ENCODE data around the gene JAK1.

JAK1 gene

DNA sequence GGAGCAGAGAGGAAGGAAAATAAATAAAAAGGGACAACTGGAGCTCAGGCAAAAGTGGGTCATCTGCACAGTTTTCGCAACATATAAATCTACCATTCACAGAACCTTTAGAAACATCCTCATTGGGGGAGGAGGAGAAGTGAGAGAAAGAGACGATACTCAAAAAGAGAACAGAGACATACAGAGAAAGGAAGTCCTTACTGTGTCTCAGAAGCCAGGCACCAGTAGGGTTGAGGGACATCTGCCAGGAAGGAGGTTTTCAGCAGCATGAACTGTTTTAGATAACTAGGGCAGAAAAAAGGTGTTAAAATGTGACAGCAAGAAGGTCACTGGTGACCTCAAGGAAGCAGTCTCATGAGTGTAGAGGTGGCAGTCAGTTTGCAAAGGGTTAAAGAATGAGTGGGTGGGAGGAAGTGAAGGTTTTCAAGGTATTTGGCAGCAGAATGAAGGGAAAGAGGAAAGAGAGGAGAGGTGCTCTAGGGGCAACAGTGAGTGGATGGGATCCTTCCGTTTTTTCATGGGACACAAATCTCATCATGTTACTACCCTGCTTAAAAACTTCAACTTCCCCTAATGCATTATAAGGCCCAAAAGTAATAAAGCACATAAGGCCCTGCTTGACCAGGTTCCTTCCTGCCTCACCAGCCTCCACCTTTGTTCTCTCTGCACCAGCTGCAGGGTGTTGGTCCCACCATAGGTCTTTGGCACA is 9.5 kb downstream of the JAK1 start:
- H3K9ac ChIP-seq (ENCODE audit: low read depth, low read length): no peak overlapping the region
- H3K4me1 ChIP-seq (ENCODE audit: control insufficient read depth, insufficient read depth, low read length): peaks cover 20% of the 10 kb centered on the region
- H3K36me3 ChIP-seq (ENCODE audit: control insufficient read depth, insufficient read depth, low read length): no peaks in the 10 kb centered on the region
- no peaks in the 10 kb centered on the region for H3K27me3 ChIP-seq (ENCODE audit: control insufficient read depth, insufficient read depth, low read length)
- H3K9me3 ChIP-seq (ENCODE audit: control insufficient read depth, insufficient read depth, low read length): no peaks in the 10 kb centered on the region
- no peak overlapping the region for H3K4me3 ChIP-seq (ENCODE audit: low read depth, low read length)

DNA sequence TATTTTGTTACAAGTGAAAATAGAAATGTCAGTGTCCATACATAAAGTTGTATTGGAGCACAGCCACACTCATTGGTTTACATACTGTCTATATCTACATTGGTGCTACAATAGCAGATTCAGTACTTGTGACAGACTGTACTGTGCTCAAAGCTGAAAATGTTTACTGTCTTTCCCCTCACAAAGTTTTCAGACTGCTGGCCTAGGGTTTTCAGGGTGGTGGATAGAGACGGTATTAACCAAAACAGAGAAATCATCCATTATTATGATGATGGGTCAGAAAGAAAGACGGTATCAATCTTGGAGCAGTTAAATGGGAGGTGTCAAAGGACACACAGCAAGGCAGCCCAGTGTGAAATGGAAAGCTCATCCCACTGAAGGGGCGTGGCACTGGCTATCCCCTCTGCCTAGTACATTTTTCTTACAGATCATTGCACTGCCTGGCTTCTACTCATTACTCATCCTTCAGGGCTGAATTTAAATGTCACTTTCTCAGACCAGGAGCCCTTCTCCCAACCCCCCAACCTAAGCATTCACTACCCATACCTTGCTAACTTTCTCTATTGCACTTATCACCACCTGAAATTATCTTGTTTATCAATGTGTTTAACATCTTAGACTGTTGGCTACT is 10.2 kb downstream of the JAK1 start:
- peaks cover 20% of the 10 kb centered on the region for H3K4me1 ChIP-seq (ENCODE audit: control insufficient read depth, insufficient read depth, low read length)
- no peak overlapping the region for H3K9ac ChIP-seq (ENCODE audit: low read depth, low read length)
- H3K27me3 ChIP-seq (ENCODE audit: control insufficient read depth, insufficient read depth, low read length): no peaks in the 10 kb centered on the region
- no peaks in the 10 kb centered on the region for H3K36me3 ChIP-seq (ENCODE audit: control insufficient read depth, insufficient read depth, low read length)
- no peak overlapping the region for H3K4me3 ChIP-seq (ENCODE audit: low read depth, low read length)
- H3K9me3 ChIP-seq (ENCODE audit: control insufficient read depth, insufficient read depth, low read length): no peaks in the 10 kb centered on the region

DNA sequence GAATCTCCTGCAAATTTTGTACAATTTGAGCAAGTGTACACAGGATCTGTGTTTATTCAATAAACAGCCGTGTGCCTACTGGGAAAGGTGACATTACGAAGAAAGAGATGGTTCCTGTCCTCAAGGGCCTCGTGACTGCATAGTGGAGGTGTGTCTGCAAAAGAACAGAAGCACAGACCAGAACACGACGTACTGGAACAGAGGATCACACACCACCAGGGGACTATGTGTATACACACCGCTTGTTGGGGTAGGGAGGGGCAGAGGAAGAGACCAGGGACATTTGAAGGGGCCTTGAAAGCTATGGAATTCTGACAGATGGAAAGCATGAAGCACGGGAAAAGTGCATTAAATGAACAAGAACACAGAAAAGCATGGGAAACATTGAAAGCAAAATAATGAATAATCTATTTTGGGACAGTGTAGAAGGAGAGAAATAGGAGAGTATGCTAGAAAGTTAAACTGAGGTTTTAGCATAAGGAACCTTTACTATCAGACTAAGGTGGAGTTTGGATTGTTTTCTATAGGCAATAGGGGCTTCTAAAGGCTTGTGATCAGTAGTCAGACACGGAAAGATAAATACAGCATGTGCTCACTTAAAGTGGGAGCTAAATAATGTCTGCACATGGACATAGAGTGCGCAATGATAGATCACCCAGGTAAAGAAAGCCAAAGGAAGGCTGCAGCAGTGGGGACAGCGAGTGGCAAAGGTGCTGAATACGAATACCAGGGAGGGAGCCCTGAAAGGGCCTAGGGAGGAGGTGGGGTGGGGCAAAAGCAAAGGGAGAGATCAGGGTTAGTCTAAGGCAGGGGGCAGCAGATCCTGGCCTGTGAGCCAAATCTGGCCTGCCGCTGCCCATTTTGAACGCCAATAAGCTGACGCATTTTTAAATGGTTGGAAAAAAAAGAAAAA is 11.0 kb downstream of the JAK1 start:
- no peaks in the 10 kb centered on the region for H3K36me3 ChIP-seq (ENCODE audit: control insufficient read depth, insufficient read depth, low read length)
- H3K9me3 ChIP-seq (ENCODE audit: control insufficient read depth, insufficient read depth, low read length): no peaks in the 10 kb centered on the region
- no peak overlapping the region for H3K4me3 ChIP-seq (ENCODE audit: low read depth, low read length)
- peaks cover 20% of the 10 kb centered on the region for H3K4me1 ChIP-seq (ENCODE audit: control insufficient read depth, insufficient read depth, low read length)
- H3K27me3 ChIP-seq (ENCODE audit: control insufficient read depth, insufficient read depth, low read length): no peaks in the 10 kb centered on the region
- no peak overlapping the region for H3K9ac ChIP-seq (ENCODE audit: low read depth, low read length)

- no peak overlapping the region for H3K9ac ChIP-seq (ENCODE audit: low read depth, low read length)
- no peaks in the 10 kb centered on the region for H3K36me3 ChIP-seq (ENCODE audit: control insufficient read depth, insufficient read depth, low read length)
- H3K9me3 ChIP-seq (ENCODE audit: control insufficient read depth, insufficient read depth, low read length): no peaks in the 10 kb centered on the region
- H3K4me3 ChIP-seq (ENCODE audit: low read depth, low read length): no peak overlapping the region
- H3K4me1 ChIP-seq (ENCODE audit: control insufficient read depth, insufficient read depth, low read length): peaks cover 22% of the 10 kb centered on the region
- no peaks in the 10 kb centered on the region for H3K27me3 ChIP-seq (ENCODE audit: control insufficient read depth, insufficient read depth, low read length)
Observed at GRCh38 chr1:64953241-64953640, 13.1 kb downstream of the JAK1 start.

- Histone ChIP-seq H3K27me3 (ENCODE audit: control insufficient read depth, insufficient read depth, low read length) (no peaks in the 10 kb centered on the region), H3K4me1 (ENCODE audit: control insufficient read depth, insufficient read depth, low read length) (peaks cover 6% of the 10 kb centered on the region), H3K9ac (ENCODE audit: low read depth, low read length) (no peak overlapping the region), H3K36me3 (ENCODE audit: control insufficient read depth, insufficient read depth, low read length) (no peaks in the 10 kb centered on the region), H3K4me3 (ENCODE audit: low read depth, low read length) (no peak overlapping the region), H3K9me3 (ENCODE audit: control insufficient read depth, insufficient read depth, low read length) (no peaks in the 10 kb centered on the region)
Observed at GRCh38 chr1:64950284-64950809, 16.0 kb downstream of the JAK1 start.

GRCh38 chr1:64948905-64949833 is 17.2 kb downstream of the JAK1 start:
- H3K27me3 ChIP-seq (ENCODE audit: control insufficient read depth, insufficient read depth, low read length): no peaks in the 10 kb centered on the region
- H3K4me3 ChIP-seq (ENCODE audit: low read depth, low read length): no peak overlapping the region
- H3K9ac ChIP-seq (ENCODE audit: low read depth, low read length): no peak overlapping the region
- no peaks in the 10 kb centered on the region for H3K36me3 ChIP-seq (ENCODE audit: control insufficient read depth, insufficient read depth, low read length)
- H3K9me3 ChIP-seq (ENCODE audit: control insufficient read depth, insufficient read depth, low read length): no peaks in the 10 kb centered on the region
- H3K4me1 ChIP-seq (ENCODE audit: control insufficient read depth, insufficient read depth, low read length): peaks cover 2% of the 10 kb centered on the region

DNA sequence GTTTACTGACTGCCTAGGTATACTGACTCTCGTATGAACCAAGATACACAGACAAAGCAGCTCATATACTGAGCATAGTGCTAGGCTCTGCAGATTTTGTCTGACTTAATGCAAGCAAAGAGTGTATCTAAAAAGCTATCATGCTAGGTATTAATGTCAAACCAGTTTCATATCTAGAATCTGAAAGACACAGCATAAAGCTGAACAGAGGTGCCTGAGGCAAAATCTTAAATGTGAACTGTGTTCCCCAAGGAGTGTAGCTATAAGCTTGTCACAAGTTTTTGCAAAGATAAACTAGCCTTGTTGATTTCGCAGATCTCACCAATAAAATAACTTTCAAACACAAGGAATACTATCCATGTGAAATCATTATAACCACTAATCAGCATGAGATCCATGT is 18.1 kb downstream of the JAK1 start:
- H3K9ac ChIP-seq (ENCODE audit: low read depth, low read length): no peak overlapping the region
- H3K4me3 ChIP-seq (ENCODE audit: low read depth, low read length): no peak overlapping the region
- H3K27me3 ChIP-seq (ENCODE audit: control insufficient read depth, insufficient read depth, low read length): no peaks in the 10 kb centered on the region
- H3K4me1 ChIP-seq (ENCODE audit: control insufficient read depth, insufficient read depth, low read length): peaks cover 2% of the 10 kb centered on the region
- H3K36me3 ChIP-seq (ENCODE audit: control insufficient read depth, insufficient read depth, low read length): no peaks in the 10 kb centered on the region
- H3K9me3 ChIP-seq (ENCODE audit: control insufficient read depth, insufficient read depth, low read length): no peaks in the 10 kb centered on the region

- peaks cover 2% of the 10 kb centered on the region for H3K4me1 ChIP-seq (ENCODE audit: control insufficient read depth, insufficient read depth, low read length)
- no peaks in the 10 kb centered on the region for H3K27me3 ChIP-seq (ENCODE audit: control insufficient read depth, insufficient read depth, low read length)
- H3K4me3 ChIP-seq (ENCODE audit: low read depth, low read length): no peak overlapping the region
- H3K9ac ChIP-seq (ENCODE audit: low read depth, low read length): no peak overlapping the region
- H3K36me3 ChIP-seq (ENCODE audit: control insufficient read depth, insufficient read depth, low read length): no peaks in the 10 kb centered on the region
- no peaks in the 10 kb centered on the region for H3K9me3 ChIP-seq (ENCODE audit: control insufficient read depth, insufficient read depth, low read length)
Observed at GRCh38 chr1:64946916-64947315, 19.4 kb downstream of the JAK1 start.

DNA sequence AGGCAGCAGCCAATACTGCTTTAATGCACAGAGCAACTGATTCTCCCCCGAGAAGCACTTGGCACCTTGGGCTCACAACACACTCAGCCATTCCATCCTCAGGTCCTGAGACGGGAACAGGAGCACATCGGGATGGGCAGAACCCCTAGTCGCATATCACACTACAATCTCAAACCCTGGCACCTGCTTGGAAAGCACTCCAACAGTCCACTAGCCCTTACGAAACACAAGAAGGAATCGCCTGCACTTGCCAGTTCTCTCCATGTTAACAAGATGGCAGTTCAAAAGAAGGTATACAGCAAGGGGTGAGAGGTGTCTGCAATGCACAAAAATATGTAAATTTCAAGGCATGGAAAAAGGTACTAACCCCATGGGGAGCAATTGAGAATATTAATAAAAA is 21.4 kb downstream of the JAK1 start:
- Histone ChIP-seq H3K36me3 (ENCODE audit: control insufficient read depth, insufficient read depth, low read length) (no peaks in the 10 kb centered on the region), H3K4me3 (ENCODE audit: low read depth, low read length) (no peak overlapping the region), H3K27me3 (ENCODE audit: control insufficient read depth, insufficient read depth, low read length) (no peaks in the 10 kb centered on the region), H3K9me3 (ENCODE audit: control insufficient read depth, insufficient read depth, low read length) (no peaks in the 10 kb centered on the region), H3K9ac (ENCODE audit: low read depth, low read length) (no peak overlapping the region), H3K4me1 (ENCODE audit: control insufficient read depth, insufficient read depth, low read length) (peaks cover 2% of the 10 kb centered on the region)

GRCh38 chr1:64942675-64943074 is 23.7 kb downstream of the JAK1 start:
- Histone ChIP-seq H3K27me3 (ENCODE audit: control insufficient read depth, insufficient read depth, low read length) (no peaks in the 10 kb centered on the region), H3K9me3 (ENCODE audit: control insufficient read depth, insufficient read depth, low read length) (no peaks in the 10 kb centered on the region), H3K4me1 (ENCODE audit: control insufficient read depth, insufficient read depth, low read length) (no peaks in the 10 kb centered on the region), H3K9ac (ENCODE audit: low read depth, low read length) (no peak overlapping the region), H3K4me3 (ENCODE audit: low read depth, low read length) (no peak overlapping the region), H3K36me3 (ENCODE audit: control insufficient read depth, insufficient read depth, low read length) (no peaks in the 10 kb centered on the region)

- no peaks in the 10 kb centered on the region for H3K4me1 ChIP-seq (ENCODE audit: control insufficient read depth, insufficient read depth, low read length)
- H3K4me3 ChIP-seq (ENCODE audit: low read depth, low read length): no peak overlapping the region
- no peak overlapping the region for H3K9ac ChIP-seq (ENCODE audit: low read depth, low read length)
Observed at GRCh38 chr1:64942118-64942517, 24.2 kb downstream of the JAK1 start.

More at GRCh38 chr1:64942118-64942517, 24.2 kb downstream of the JAK1 start:
- no peaks in the 10 kb centered on the region for H3K9me3 ChIP-seq (ENCODE audit: control insufficient read depth, insufficient read depth, low read length)
- no peaks in the 10 kb centered on the region for H3K36me3 ChIP-seq (ENCODE audit: control insufficient read depth, insufficient read depth, low read length)
- H3K27me3 ChIP-seq (ENCODE audit: control insufficient read depth, insufficient read depth, low read length): no peaks in the 10 kb centered on the region

Measured in iPS-15b (cell line).